ENCODE results near the gene NOTCH3.

GRCh38 chr19:15210323-15210781, 9.6 kb upstream of the NOTCH3 start:
- TF ChIP-seq CTCF (IDR thresholded peaks at IDR 0.05; ENCODE audit: poor library complexity) (no peak), EZH2 (IDR thresholded peaks at IDR 0.05; ENCODE audit: borderline replicate concordance) (no peak)
